ENCODE data around the gene CCDC71. TPM values are rescaled to one million over a fixed set of nuclear protein-coding genes. Genes with fewer than 3 reads are reported as not detected.

CCDC71 gene
- total and polyA plus RNA-seq, 2 donors (not counting 3 experiments of a cell fraction or from before 2014, with no cell fraction given): 23.5 to 41.6 TPM

DNA sequence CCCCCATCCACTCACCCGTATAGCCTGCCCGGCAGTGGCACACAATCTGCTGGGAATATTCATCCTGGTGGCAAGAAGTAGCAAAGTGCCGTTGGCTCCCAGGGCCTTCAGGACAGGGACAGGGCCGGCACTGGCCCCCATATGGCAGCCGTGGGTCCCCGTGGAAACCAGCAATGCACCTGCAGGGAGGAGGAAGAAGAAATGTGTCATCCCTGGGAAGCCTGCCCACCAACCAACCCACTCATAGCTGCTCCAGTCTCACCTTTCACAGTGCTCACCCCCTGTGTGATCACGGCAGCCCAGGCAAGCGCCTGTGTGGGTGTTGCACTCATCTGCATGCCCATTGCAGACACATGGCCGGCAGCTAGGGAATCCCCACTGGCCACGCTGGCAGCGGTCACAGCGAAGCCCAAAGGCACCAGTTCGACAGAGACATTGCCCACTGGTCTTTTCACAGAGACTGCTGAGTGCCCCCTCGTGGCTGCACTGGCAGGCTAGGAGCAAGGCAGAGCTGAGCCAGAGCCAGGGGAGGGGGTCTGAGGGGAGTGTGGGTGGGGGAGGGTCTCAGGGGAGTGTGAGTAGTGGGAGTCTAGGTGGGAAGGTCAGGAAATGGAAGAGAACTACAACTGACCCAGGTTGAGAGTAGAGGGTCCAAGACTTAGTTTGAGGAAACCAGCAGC is 41.0 kb downstream of the CCDC71 start:
- no peak overlapping the region for H3K4me3 ChIP-seq (replicated peaks in 1 of 3; ENCODE audit: insufficient read depth in 1 of 3, low read depth in 1 of 3, low read length in 3 of 3)
- dilution Hi-C loops (cut with MboI; ENCODE audit: extremely low pct_ligation_motif_present, low sequenced_read_pairs): no loop called here
- H3K9me1 ChIP-seq (replicated peaks; ENCODE audit: control insufficient read depth, extremely low read depth, insufficient read depth, low read length): no peaks in the 10 kb centered on the region
- BruUV-seq (replicated peaks): no TSS peak
- ChIA-PET CTCF (no interaction called here), POLR2A (no interaction called here)
- no peaks in the 10 kb centered on the region for H3K9me3 ChIP-seq (replicated peaks; ENCODE audit: control insufficient read depth, insufficient read depth, low read length)
- no peak for FAIRE-seq
- peaks cover 5 to 73% of the 10 kb centered on the region in 2 experiments for H3K36me3 ChIP-seq (ENCODE audit: control insufficient read depth in 2 of 2, extremely low read depth in 1 of 2, insufficient read depth in 2 of 2, low read length in 2 of 2)
- H2AFZ ChIP-seq (ENCODE audit: low read depth, low read length): no peak overlapping the region
- no peaks in the 10 kb centered on the region for H3K27me3 ChIP-seq (ENCODE audit: control insufficient read depth in 2 of 2, insufficient read depth in 2 of 2, low read length in 2 of 2)
- H3K9ac ChIP-seq (replicated peaks; ENCODE audit: extremely low read depth, insufficient read depth, low read length): no peak overlapping the region
- DNase-seq (ENCODE audit: low read depth, low spot score): no peak
- no peaks in the 10 kb centered on the region for H3K4me1 ChIP-seq (ENCODE audit: control insufficient read depth, extremely low read depth, insufficient read depth, low read length)
- H4K20me1 ChIP-seq (replicated peaks; ENCODE audit: control insufficient read depth, extremely low read depth, insufficient read depth, low read length): no peaks in the 10 kb centered on the region
- no peak overlapping the region for H3K27ac ChIP-seq (ENCODE audit: insufficient read depth, low read depth, low read length)
- TF ChIP-seq POLR2AphosphoS5 (IDR thresholded peaks at IDR 0.05; ENCODE audit: insufficient read depth, low read depth, low read length) (no peak), POLR2A (IDR thresholded peaks at IDR 0.05; ENCODE audit: low read depth, low read length) (no peak), JUN (IDR thresholded peaks at IDR 0.05; ENCODE audit: borderline replicate concordance, insufficient read depth, insufficient read length, low read depth) (no peak), FOS (IDR thresholded peaks at IDR 0.05; ENCODE audit: borderline replicate concordance, insufficient read depth, low read length) (no peak), EZH2 (IDR thresholded peaks at IDR 0.05; ENCODE audit: borderline replicate concordance, low read depth, low read length, severe bottlenecking) (no peak), MYC (IDR thresholded peaks at IDR 0.05; ENCODE audit: low read depth, low read length) (no peak), GATA2 (IDR thresholded peaks at IDR 0.05; ENCODE audit: insufficient read depth, insufficient read length, low read depth, low read length) (no peak)
- TF ChIP-seq, protein P1, sequence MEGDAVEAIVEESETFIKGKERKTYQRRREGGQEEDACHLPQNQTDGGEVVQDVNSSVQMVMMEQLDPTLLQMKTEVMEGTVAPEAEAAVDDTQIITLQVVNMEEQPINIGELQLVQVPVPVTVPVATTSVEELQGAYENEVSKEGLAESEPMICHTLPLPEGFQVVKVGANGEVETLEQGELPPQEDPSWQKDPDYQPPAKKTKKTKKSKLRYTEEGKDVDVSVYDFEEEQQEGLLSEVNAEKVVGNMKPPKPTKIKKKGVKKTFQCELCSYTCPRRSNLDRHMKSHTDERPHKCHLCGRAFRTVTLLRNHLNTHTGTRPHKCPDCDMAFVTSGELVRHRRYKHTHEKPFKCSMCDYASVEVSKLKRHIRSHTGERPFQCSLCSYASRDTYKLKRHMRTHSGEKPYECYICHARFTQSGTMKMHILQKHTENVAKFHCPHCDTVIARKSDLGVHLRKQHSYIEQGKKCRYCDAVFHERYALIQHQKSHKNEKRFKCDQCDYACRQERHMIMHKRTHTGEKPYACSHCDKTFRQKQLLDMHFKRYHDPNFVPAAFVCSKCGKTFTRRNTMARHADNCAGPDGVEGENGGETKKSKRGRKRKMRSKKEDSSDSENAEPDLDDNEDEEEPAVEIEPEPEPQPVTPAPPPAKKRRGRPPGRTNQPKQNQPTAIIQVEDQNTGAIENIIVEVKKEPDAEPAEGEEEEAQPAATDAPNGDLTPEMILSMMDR (IDR thresholded peaks at IDR 0.05; ENCODE audit: extremely low read depth in 1 of 2, insufficient read depth in 1 of 2, low read depth in 1 of 2, low read length in 2 of 2): no peak
- TF ChIP-seq, protein P2, sequence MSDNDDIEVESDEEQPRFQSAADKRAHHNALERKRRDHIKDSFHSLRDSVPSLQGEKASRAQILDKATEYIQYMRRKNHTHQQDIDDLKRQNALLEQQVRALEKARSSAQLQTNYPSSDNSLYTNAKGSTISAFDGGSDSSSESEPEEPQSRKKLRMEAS (IDR thresholded peaks at IDR 0.05; ENCODE audit: insufficient read depth, insufficient read length): no peak
- intact Hi-C loops (cut with micrococcal nuclease): no loop called here
- peaks cover 1% of the 10 kb centered on the region for H3K79me2 ChIP-seq (ENCODE audit: control insufficient read depth, insufficient read depth, low read length)
- H3K4me2 ChIP-seq (ENCODE audit: insufficient read depth, low read length): no peak overlapping the region
